ENCODE results near the gene ST3GAL4. TPM values are rescaled to one million over a fixed set of nuclear protein-coding genes. Genes with fewer than 3 reads are reported as not detected.

Gene ST3GAL4
- total and polyA plus RNA-seq, 2 of the 8 experiments (the other 6 are each of a cell fraction or from before 2014, with no cell fraction given) = 15.6 to 20.0 TPM

- H2BK15ac ChIP-seq (ENCODE audit: low read length) = no peak overlapping the region
- no peaks in the 10 kb centered on the region for H3K23me2 ChIP-seq (ENCODE audit: low read depth, low read length)
- H4K91ac ChIP-seq (replicated peaks; ENCODE audit: insufficient read length, low read length) = no peak overlapping the region
- no peak overlapping the region for H2BK120ac ChIP-seq (replicated peaks; ENCODE audit: low read depth, low read length)
- H2AFZ ChIP-seq (ENCODE audit: low read length) = no peak overlapping the region
- no peak overlapping the region for H3K4ac ChIP-seq (replicated peaks; ENCODE audit: insufficient read length, low read depth, low read length)
- no peak overlapping the region for H3K4me3 ChIP-seq (ENCODE audit: extremely low read depth in 1 of 4, insufficient read depth in 2 of 4, low read depth in 3 of 4, low read length in 4 of 4)
- 87% methylated on average over 18 of the region's 20 CpGs; no CpG with 5 or more reads in 1 of the 2 experiments for WGBS, 2 experiments (ENCODE audit: extremely low coverage in 1 of 2, insufficient coverage in 1 of 2, insufficient read length in 1 of 2, insufficient replicate concordance in 2 of 2, low coverage in 1 of 2, low lambda C conversion rate in 2 of 2, missing lambda C conversion rate in 1 of 2)
- no peak overlapping the region for H2BK12ac ChIP-seq (ENCODE audit: low read depth, low read length)
- ChIA-PET CTCF (ENCODE audit: partially characterized antibody) (interaction anchor here (0.5 to 2.0 kb wide), 7 partner anchors 16 to 108 kb away, joined by 3 to 9 read pairs (median 4); no protein-coding TSS in a partner anchor), POLR2A (ENCODE audit: partially characterized antibody) (interaction anchor here (1.1 kb wide), 1 partner anchor 162 kb away, joined by 3 read pairs; no protein-coding TSS in a partner anchor)
- DNase-seq (ENCODE audit: low read depth in 1 of 2, low spot score in 2 of 2) (no peak), FAIRE-seq (no peak)
- H4K5ac ChIP-seq (ENCODE audit: insufficient read length, low read depth, low read length) = no peak overlapping the region
- no peak overlapping the region for H2BK5ac ChIP-seq (ENCODE audit: low read depth, low read length)
- H3K27me3 ChIP-seq (replicated peaks in 1 of 4; ENCODE audit: control insufficient read depth in 3 of 4, extremely low read depth in 1 of 4, insufficient read depth in 3 of 4, low read length in 3 of 4) = no peaks in the 10 kb centered on the region
- H3K14ac ChIP-seq (ENCODE audit: insufficient read length) = no peak overlapping the region
- no peak overlapping the region; the same call in 1 of the 2 replicates for H3K18ac ChIP-seq (ENCODE audit: extremely low read depth, low read length)
- H2BK20ac ChIP-seq (ENCODE audit: low read length) = no peak overlapping the region
- peak overlapping the region in 1 of 4 experiments; percentile 32; a peak in 1 of 7 replicates for H3K9ac ChIP-seq (replicated peaks in 1 of 4; ENCODE audit: extremely low read depth in 1 of 4, low read depth in 3 of 4, low read length in 3 of 4)
- no peak overlapping the region for H3K4me2 ChIP-seq (ENCODE audit: insufficient read depth in 1 of 2, low read depth in 2 of 2, low read length in 2 of 2)
- H3K56ac ChIP-seq (replicated peaks; ENCODE audit: insufficient read length, low read depth, low read length) = no peak overlapping the region
- H3K79me1 ChIP-seq (ENCODE audit: low read depth, low read length) = peaks cover 2% of the 10 kb centered on the region; the same call in 1 of the 2 replicates
- no peak overlapping the region for H2AK5ac ChIP-seq (ENCODE audit: low read depth, low read length)
- H3K36me3 ChIP-seq (ENCODE audit: control insufficient read depth in 2 of 4, insufficient read depth in 4 of 4, low read length in 3 of 4) = peaks cover 0 to 4% (median under 1%) of the 10 kb centered on the region in 4 experiments; a peak in 4 of 8 replicates
- peak overlapping the region; percentile 44; the same call in 1 of the 2 replicates for H3K27ac ChIP-seq (ENCODE audit: low read depth, low read length)
- H3K4me1 ChIP-seq (replicated peaks in 1 of 4; ENCODE audit: control insufficient read depth in 3 of 4, insufficient read depth in 4 of 4, low read length in 3 of 4) = peaks cover 0 to 2% (median 0%) of the 10 kb centered on the region in 4 experiments; a peak in 2 of 7 replicates
- H3K9me3 ChIP-seq (ENCODE audit: insufficient read depth in 2 of 2, low read depth in 1 of 2, low read length in 1 of 2) = no peaks in the 10 kb centered on the region
- peaks cover 0 to 6% of the 10 kb centered on the region in 2 experiments for H4K20me1 ChIP-seq (replicated peaks in 1 of 2; ENCODE audit: control insufficient read depth in 1 of 2, insufficient read depth in 2 of 2, low read length in 2 of 2)
- H3K23ac ChIP-seq (ENCODE audit: insufficient read length) = no peak overlapping the region
- H4K8ac ChIP-seq (ENCODE audit: extremely low read depth, insufficient read depth, low read length) = no peak overlapping the region
- H3K79me2 ChIP-seq (ENCODE audit: control insufficient read depth in 1 of 2, insufficient read depth in 2 of 2, low read length in 2 of 2) = no peaks in the 10 kb centered on the region
- TF ChIP-seq JUND (IDR thresholded peaks at IDR 0.05; ENCODE audit: low read length) = no peak
- TF ChIP-seq MAX (IDR thresholded peaks at IDR 0.05) = no peak
- TF ChIP-seq SIX5 (IDR thresholded peaks at IDR 0.05; ENCODE audit: low read depth, low read length) = no peak
- no peak for TF ChIP-seq CHD2 (IDR thresholded peaks at IDR 0.05; ENCODE audit: low read length)
These were observed 27.5 kb upstream of the ST3GAL4 start for GRCh38 chr11:126328001-126328390.
